A673 (cell line): ENCODE results near the gene DFFB.

ENCODE experiments used
- EZH2 ChIP-seq: fragments of 200-600 bp; sonication (generic); IDR thresholded peaks from 2 replicates; pipeline ENCODE4 v1.6.1; 2017; ENCODE audit warnings: borderline replicate concordance, low read depth, mild to moderate bottlenecking, mixed read lengths, antibody characterized with exemption, low read length; ENCODE audit not compliant: poor library complexity, severe bottlenecking
- TF ChIP-seq, protein P1 (sequence below): fragments of 300-800, 200-600 bp; sonication (generic); conservative IDR thresholded peaks from 2 replicates; pipeline ENCODE4 v1.5.1; 2017; ENCODE audit warnings: low read depth, mild to moderate bottlenecking, antibody characterized with exemption, low read length, moderate library complexity, mixed read lengths

DNA sequence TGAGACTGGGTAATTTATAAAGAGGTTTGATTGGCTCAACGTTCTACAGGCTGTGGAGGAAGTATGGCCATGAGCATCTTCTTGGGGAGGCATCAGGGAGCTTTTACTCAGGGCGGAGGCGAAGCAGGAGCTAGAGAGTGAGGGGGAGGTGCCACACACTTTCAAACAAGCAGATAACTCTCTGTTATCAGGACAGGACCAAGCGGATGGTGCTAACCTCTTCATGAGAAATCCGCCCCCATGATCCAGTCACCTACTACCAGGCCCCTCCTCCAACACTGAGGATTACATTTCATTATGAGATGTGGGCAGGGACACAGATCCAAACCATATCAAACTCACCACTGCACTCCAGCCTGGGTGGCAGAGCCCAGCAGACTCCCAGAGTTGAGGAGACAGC is 49.5 kb upstream of the DFFB start:
- TF ChIP-seq, protein P1, sequence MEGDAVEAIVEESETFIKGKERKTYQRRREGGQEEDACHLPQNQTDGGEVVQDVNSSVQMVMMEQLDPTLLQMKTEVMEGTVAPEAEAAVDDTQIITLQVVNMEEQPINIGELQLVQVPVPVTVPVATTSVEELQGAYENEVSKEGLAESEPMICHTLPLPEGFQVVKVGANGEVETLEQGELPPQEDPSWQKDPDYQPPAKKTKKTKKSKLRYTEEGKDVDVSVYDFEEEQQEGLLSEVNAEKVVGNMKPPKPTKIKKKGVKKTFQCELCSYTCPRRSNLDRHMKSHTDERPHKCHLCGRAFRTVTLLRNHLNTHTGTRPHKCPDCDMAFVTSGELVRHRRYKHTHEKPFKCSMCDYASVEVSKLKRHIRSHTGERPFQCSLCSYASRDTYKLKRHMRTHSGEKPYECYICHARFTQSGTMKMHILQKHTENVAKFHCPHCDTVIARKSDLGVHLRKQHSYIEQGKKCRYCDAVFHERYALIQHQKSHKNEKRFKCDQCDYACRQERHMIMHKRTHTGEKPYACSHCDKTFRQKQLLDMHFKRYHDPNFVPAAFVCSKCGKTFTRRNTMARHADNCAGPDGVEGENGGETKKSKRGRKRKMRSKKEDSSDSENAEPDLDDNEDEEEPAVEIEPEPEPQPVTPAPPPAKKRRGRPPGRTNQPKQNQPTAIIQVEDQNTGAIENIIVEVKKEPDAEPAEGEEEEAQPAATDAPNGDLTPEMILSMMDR, result no peak
- no peak for TF ChIP-seq EZH2
